ENCODE data around the gene CXCL12. TPM values are rescaled to one million over a fixed set of nuclear protein-coding genes. Genes with fewer than 3 reads are reported as not detected.

CXCL12 gene
- total RNA-seq, 1 experiment from 2014 or later = 0.82 TPM

- DNase-seq (ENCODE audit: low read depth, low spot score) = no peak
- H3K36me3 ChIP-seq (ENCODE audit: control insufficient read depth, insufficient read depth, low read length) = no peaks in the 10 kb centered on the region
- in situ Hi-C loops (cut with HindIII; ENCODE audit: low pct_unique_long_range_greater_than_20kb, low sequenced_read_pairs) (no loop called here), intact Hi-C loops (cut with micrococcal nuclease; ENCODE audit: unreplicated experiment) (no loop called here)
- H3K4me1 ChIP-seq (ENCODE audit: control insufficient read depth, insufficient read depth, low read length) = no peaks in the 10 kb centered on the region
- no peak overlapping the region for H3K4me3 ChIP-seq (ENCODE audit: low read depth in 2 of 2, low read length in 2 of 2)
- BruUV-seq (replicated peaks) = no TSS peak
- TF ChIP-seq POLR2AphosphoS5 (IDR thresholded peaks at IDR 0.05; ENCODE audit: low read depth, low read length) (no peak), SIN3A (IDR thresholded peaks at IDR 0.05; ENCODE audit: borderline replicate concordance, insufficient read depth, low read depth, low read length) (no peak), CTCF (IDR thresholded peaks at IDR 0.05) (no peak), TCF7L2 (IDR thresholded peaks at IDR 0.05; ENCODE audit: low read depth, low read length) (no peak)
- TF ChIP-seq, protein P1, sequence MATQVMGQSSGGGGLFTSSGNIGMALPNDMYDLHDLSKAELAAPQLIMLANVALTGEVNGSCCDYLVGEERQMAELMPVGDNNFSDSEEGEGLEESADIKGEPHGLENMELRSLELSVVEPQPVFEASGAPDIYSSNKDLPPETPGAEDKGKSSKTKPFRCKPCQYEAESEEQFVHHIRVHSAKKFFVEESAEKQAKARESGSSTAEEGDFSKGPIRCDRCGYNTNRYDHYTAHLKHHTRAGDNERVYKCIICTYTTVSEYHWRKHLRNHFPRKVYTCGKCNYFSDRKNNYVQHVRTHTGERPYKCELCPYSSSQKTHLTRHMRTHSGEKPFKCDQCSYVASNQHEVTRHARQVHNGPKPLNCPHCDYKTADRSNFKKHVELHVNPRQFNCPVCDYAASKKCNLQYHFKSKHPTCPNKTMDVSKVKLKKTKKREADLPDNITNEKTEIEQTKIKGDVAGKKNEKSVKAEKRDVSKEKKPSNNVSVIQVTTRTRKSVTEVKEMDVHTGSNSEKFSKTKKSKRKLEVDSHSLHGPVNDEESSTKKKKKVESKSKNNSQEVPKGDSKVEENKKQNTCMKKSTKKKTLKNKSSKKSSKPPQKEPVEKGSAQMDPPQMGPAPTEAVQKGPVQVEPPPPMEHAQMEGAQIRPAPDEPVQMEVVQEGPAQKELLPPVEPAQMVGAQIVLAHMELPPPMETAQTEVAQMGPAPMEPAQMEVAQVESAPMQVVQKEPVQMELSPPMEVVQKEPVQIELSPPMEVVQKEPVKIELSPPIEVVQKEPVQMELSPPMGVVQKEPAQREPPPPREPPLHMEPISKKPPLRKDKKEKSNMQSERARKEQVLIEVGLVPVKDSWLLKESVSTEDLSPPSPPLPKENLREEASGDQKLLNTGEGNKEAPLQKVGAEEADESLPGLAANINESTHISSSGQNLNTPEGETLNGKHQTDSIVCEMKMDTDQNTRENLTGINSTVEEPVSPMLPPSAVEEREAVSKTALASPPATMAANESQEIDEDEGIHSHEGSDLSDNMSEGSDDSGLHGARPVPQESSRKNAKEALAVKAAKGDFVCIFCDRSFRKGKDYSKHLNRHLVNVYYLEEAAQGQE (IDR thresholded peaks at IDR 0.05; ENCODE audit: insufficient read depth in 1 of 2, low read depth in 2 of 2, low read length in 1 of 2) = no peak
- H3K9me3 ChIP-seq (ENCODE audit: control insufficient read depth, insufficient read depth, low read depth, low read length) = no peaks in the 10 kb centered on the region
- no peak overlapping the region for H3K27ac ChIP-seq (ENCODE audit: low read length)
- no peaks in the 10 kb centered on the region for H3K27me3 ChIP-seq (ENCODE audit: control insufficient read depth, insufficient read depth, low read length)
- no peak for ATAC-seq
- POLR2A ChIA-PET = no interaction called here
- CTCF ChIA-PET = no interaction called here
Measured at GRCh38 chr10:44427037-44427436, 42.1 kb upstream of the CXCL12 start.

GRCh38 chr10:44426247-44427034 is 41.5 kb upstream of the CXCL12 start:
- POLR2A ChIA-PET = no interaction called here
- CTCF ChIA-PET = no interaction called here
- BruUV-seq (replicated peaks) = no TSS peak

More at GRCh38 chr10:44426247-44427034, 41.5 kb upstream of the CXCL12 start:
- Histone ChIP-seq H3K27me3 (ENCODE audit: control insufficient read depth, insufficient read depth, low read length) (no peaks in the 10 kb centered on the region), H3K4me3 (ENCODE audit: low read depth in 2 of 2, low read length in 2 of 2) (no peak overlapping the region), H3K4me1 (ENCODE audit: control insufficient read depth, insufficient read depth, low read length) (no peaks in the 10 kb centered on the region), H3K9me3 (ENCODE audit: control insufficient read depth, insufficient read depth, low read depth, low read length) (no peaks in the 10 kb centered on the region), H3K36me3 (ENCODE audit: control insufficient read depth, insufficient read depth, low read length) (no peaks in the 10 kb centered on the region), H3K27ac (ENCODE audit: low read length) (no peak overlapping the region)
- intact Hi-C loops (cut with micrococcal nuclease; ENCODE audit: unreplicated experiment) = no loop called here
- no peak for DNase-seq (ENCODE audit: low read depth, low spot score)
- TF ChIP-seq CTCF (IDR thresholded peaks at IDR 0.05) = no peak
- TF ChIP-seq SIN3A (IDR thresholded peaks at IDR 0.05; ENCODE audit: borderline replicate concordance, insufficient read depth, low read depth, low read length) = no peak
- TF ChIP-seq TCF7L2 (IDR thresholded peaks at IDR 0.05; ENCODE audit: low read depth, low read length) = no peak
- no peak for TF ChIP-seq POLR2AphosphoS5 (IDR thresholded peaks at IDR 0.05; ENCODE audit: low read depth, low read length)
- TF ChIP-seq, protein P1 (IDR thresholded peaks at IDR 0.05; ENCODE audit: insufficient read depth in 1 of 2, low read depth in 2 of 2, low read length in 1 of 2) = no peak
- in situ Hi-C loops (cut with HindIII; ENCODE audit: low pct_unique_long_range_greater_than_20kb, low sequenced_read_pairs) = no loop called here
- ATAC-seq = no peak
